GM21825 (cell line): Measurements from ENCODE around the gene RASAL3.
A peak's percentile ranks its signal among the peaks of the same experiment; 100 is the strongest.
"Not testable (repeated sequence)": the region's sequence is repeated elsewhere in the genome, so short reads cannot be mapped to it uniquely, and the experiment has no call there.

Experiments used
- ATAC-seq: cut with Tn5 transposase; IDR thresholded peaks from one replicate; pipeline ENCODE4 v1.9.1; 2021; ENCODE audit warnings: mild to moderate bottlenecking, moderate library complexity; ENCODE audit not compliant: unreplicated experiment

The RASAL3 gene

GRCh38 chr19:15421721-15422260 is 42.6 kb downstream of the RASAL3 start:
- ATAC-seq: no peak

- ATAC-seq: no peak
These were observed 43.1 kb downstream of the RASAL3 start for GRCh38 chr19:15421136-15421695.

GRCh38 chr19:15419413-15420025 is 44.8 kb downstream of the RASAL3 start:
- no peak for ATAC-seq

GRCh38 chr19:15418579-15419412 is 45.5 kb downstream of the RASAL3 start, which contains the start of gene AKAP8L:
Gene AKAP8L, minus strand, starts transcription at chr19:15418988. Its CDS starts 65 bp downstream, at chr19:15418923.
- ATAC-seq: peak; percentile 87

GRCh38 chr19:15418231-15418578 is 46.1 kb downstream of the RASAL3 start:
- no peak for ATAC-seq

GRCh38 chr19:15417699-15418098 is 46.6 kb downstream of the RASAL3 start:
- no peak for ATAC-seq

- ATAC-seq: no peak
These were observed 51.5 kb downstream of the RASAL3 start for GRCh38 chr19:15412832-15413231.

- not testable (repeated sequence) for ATAC-seq
These were observed 53.0 kb downstream of the RASAL3 start for GRCh38 chr19:15411351-15411750.

GRCh38 chr19:15404780-15405211 is 59.5 kb downstream of the RASAL3 start:
- ATAC-seq: no peak

- no peak for ATAC-seq
These were observed 60.1 kb downstream of the RASAL3 start for GRCh38 chr19:15404097-15404779.

- no peak for ATAC-seq
These were observed 61.2 kb downstream of the RASAL3 start for GRCh38 chr19:15403151-15403531.

GRCh38 chr19:15402411-15403150 is 61.8 kb downstream of the RASAL3 start:
- no peak for ATAC-seq
